Measurements from ENCODE around the gene PRSS57.

Gene PRSS57

GRCh38 chr19:687569-688166 is 7.6 kb downstream of the PRSS57 start:
- Histone ChIP-seq H3K4ac (ENCODE audit: low read depth, low read length) (no peak overlapping the region), H3K23ac (ENCODE audit: low read length) (no peak overlapping the region), H2AK5ac (ENCODE audit: low read length) (no peak overlapping the region), H3K4me3 (ENCODE audit: low read depth, low read length) (no peak overlapping the region), H3K14ac (ENCODE audit: low read length) (no peak overlapping the region), H3K27ac (ENCODE audit: low read depth, low read length) (no peak overlapping the region), H2AFZ (ENCODE audit: insufficient read depth, low read length, poor library complexity) (no peak overlapping the region), H2BK5ac (ENCODE audit: low read depth, low read length, poor library complexity) (no peak overlapping the region), H3K79me2 (ENCODE audit: control insufficient read depth, insufficient read depth, low read length, poor library complexity) (no peaks in the 10 kb centered on the region), H3K4me2 (ENCODE audit: low read length) (no peak overlapping the region), H4K91ac (ENCODE audit: low read depth, low read length) (no peak overlapping the region), H2BK120ac (ENCODE audit: insufficient read depth, low read length, poor library complexity) (no peak overlapping the region), H2BK12ac (ENCODE audit: low read length) (no peak overlapping the region), H3K18ac (ENCODE audit: low read length) (no peak overlapping the region), H4K8ac (ENCODE audit: low read depth, low read length) (no peak overlapping the region), H3K79me1 (ENCODE audit: low read length) (no peaks in the 10 kb centered on the region), H3K36me3 (ENCODE audit: control insufficient read depth in 1 of 2, insufficient read depth in 2 of 2, low read length in 2 of 2) (no peaks in the 10 kb centered on the region), H3K9me3 (ENCODE audit: insufficient read depth, low read depth, low read length) (peaks cover 3% of the 10 kb centered on the region), H4K12ac (ENCODE audit: low read depth, low read length) (no peak overlapping the region), H3K4me1 (ENCODE audit: control insufficient read depth in 1 of 2, insufficient read depth in 2 of 2, low read length in 2 of 2) (peaks cover 0 to 3% of the 10 kb centered on the region in 2 experiments), H3K9ac (ENCODE audit: low read length) (no peak overlapping the region), H3K27me3 (ENCODE audit: insufficient read depth, low read length) (no peaks in the 10 kb centered on the region)
- WGBS (ENCODE audit: extremely low coverage, insufficient coverage, insufficient read length) = no CpG with 5 or more reads among the region's 11 CpGs
- DNase-seq = peak in 1 of 2 donors; percentile 63

GRCh38 chr19:686589-687297 is 8.5 kb downstream of the PRSS57 start:
- Histone ChIP-seq H4K8ac (ENCODE audit: low read depth, low read length) (no peak overlapping the region), H2AFZ (ENCODE audit: insufficient read depth, low read length, poor library complexity) (no peak overlapping the region), H3K27me3 (ENCODE audit: insufficient read depth, low read length) (no peaks in the 10 kb centered on the region), H3K79me2 (ENCODE audit: control insufficient read depth, insufficient read depth, low read length, poor library complexity) (no peaks in the 10 kb centered on the region), H3K9me3 (ENCODE audit: insufficient read depth, low read depth, low read length) (peaks cover 3% of the 10 kb centered on the region), H4K12ac (ENCODE audit: low read depth, low read length) (no peak overlapping the region), H2BK120ac (ENCODE audit: insufficient read depth, low read length, poor library complexity) (no peak overlapping the region), H3K36me3 (ENCODE audit: control insufficient read depth in 1 of 2, insufficient read depth in 2 of 2, low read length in 2 of 2) (no peaks in the 10 kb centered on the region), H3K14ac (ENCODE audit: low read length) (no peak overlapping the region), H3K4me2 (ENCODE audit: low read length) (no peak overlapping the region), H2BK12ac (ENCODE audit: low read length) (no peak overlapping the region), H3K4ac (ENCODE audit: low read depth, low read length) (no peak overlapping the region), H3K4me3 (ENCODE audit: low read depth, low read length) (no peak overlapping the region), H3K23ac (ENCODE audit: low read length) (no peak overlapping the region), H3K79me1 (ENCODE audit: low read length) (no peaks in the 10 kb centered on the region), H3K4me1 (ENCODE audit: control insufficient read depth in 1 of 2, insufficient read depth in 2 of 2, low read length in 2 of 2) (peaks cover 0 to 3% of the 10 kb centered on the region in 2 experiments), H3K27ac (ENCODE audit: low read depth, low read length) (no peak overlapping the region), H3K18ac (ENCODE audit: low read length) (no peak overlapping the region), H2BK5ac (ENCODE audit: low read depth, low read length, poor library complexity) (no peak overlapping the region), H4K91ac (ENCODE audit: low read depth, low read length) (no peak overlapping the region), H3K9ac (ENCODE audit: low read length) (no peak overlapping the region), H2AK5ac (ENCODE audit: low read length) (no peak overlapping the region)
- no peak for DNase-seq
- no CpG with 5 or more reads among the region's 17 CpGs for WGBS (ENCODE audit: extremely low coverage, insufficient coverage, insufficient read length)

GRCh38 chr19:685454-685931 is 9.8 kb downstream of the PRSS57 start:
- H3K18ac ChIP-seq (ENCODE audit: low read length) = no peak overlapping the region
- no peak overlapping the region for H4K12ac ChIP-seq (ENCODE audit: low read depth, low read length)
- no peak overlapping the region for H2BK120ac ChIP-seq (ENCODE audit: insufficient read depth, low read length, poor library complexity)
- no peak overlapping the region for H3K9ac ChIP-seq (ENCODE audit: low read length)
- H3K23ac ChIP-seq (ENCODE audit: low read length) = no peak overlapping the region
- no peak overlapping the region for H3K14ac ChIP-seq (ENCODE audit: low read length)
- no peaks in the 10 kb centered on the region for H3K4me1 ChIP-seq (ENCODE audit: control insufficient read depth in 1 of 2, insufficient read depth in 2 of 2, low read length in 2 of 2)
- WGBS (ENCODE audit: extremely low coverage, insufficient coverage, insufficient read length) = no CpG with 5 or more reads among the region's 31 CpGs
- peak overlapping the region; percentile 25 for H3K4me3 ChIP-seq (ENCODE audit: low read depth, low read length)
- no peak overlapping the region for H2BK12ac ChIP-seq (ENCODE audit: low read length)
- no peak overlapping the region for H3K4ac ChIP-seq (ENCODE audit: low read depth, low read length)
- H4K8ac ChIP-seq (ENCODE audit: low read depth, low read length) = no peak overlapping the region
- H3K9me3 ChIP-seq (ENCODE audit: insufficient read depth, low read depth, low read length) = peaks cover 5% of the 10 kb centered on the region
- no peak overlapping the region for H3K27ac ChIP-seq (ENCODE audit: low read depth, low read length)
- peak in 1 of 2 donors; percentile 45 for DNase-seq
- H3K36me3 ChIP-seq (ENCODE audit: control insufficient read depth in 1 of 2, insufficient read depth in 2 of 2, low read length in 2 of 2) = no peaks in the 10 kb centered on the region
- H2AK5ac ChIP-seq (ENCODE audit: low read length) = no peak overlapping the region
- H3K79me1 ChIP-seq (ENCODE audit: low read length) = no peaks in the 10 kb centered on the region
- H4K91ac ChIP-seq (ENCODE audit: low read depth, low read length) = no peak overlapping the region
- no peak overlapping the region for H2AFZ ChIP-seq (ENCODE audit: insufficient read depth, low read length, poor library complexity)
- no peak overlapping the region for H3K4me2 ChIP-seq (ENCODE audit: low read length)
- H2BK5ac ChIP-seq (ENCODE audit: low read depth, low read length, poor library complexity) = no peak overlapping the region
- no peaks in the 10 kb centered on the region for H3K27me3 ChIP-seq (ENCODE audit: insufficient read depth, low read length)
- no peaks in the 10 kb centered on the region for H3K79me2 ChIP-seq (ENCODE audit: control insufficient read depth, insufficient read depth, low read length, poor library complexity)

- H3K9me3 ChIP-seq (ENCODE audit: insufficient read depth, low read depth, low read length) = peaks cover 5% of the 10 kb centered on the region
- no peak overlapping the region for H4K12ac ChIP-seq (ENCODE audit: low read depth, low read length)
- no peak overlapping the region for H3K27ac ChIP-seq (ENCODE audit: low read depth, low read length)
- no peak overlapping the region for H2BK12ac ChIP-seq (ENCODE audit: low read length)
- H3K4me2 ChIP-seq (ENCODE audit: low read length) = no peak overlapping the region
- H3K14ac ChIP-seq (ENCODE audit: low read length) = no peak overlapping the region
- H2BK120ac ChIP-seq (ENCODE audit: insufficient read depth, low read length, poor library complexity) = no peak overlapping the region
- H4K91ac ChIP-seq (ENCODE audit: low read depth, low read length) = no peak overlapping the region
- peak; percentile 51 to 57 for DNase-seq
- no peak overlapping the region for H3K4ac ChIP-seq (ENCODE audit: low read depth, low read length)
- no peaks in the 10 kb centered on the region for H3K36me3 ChIP-seq (ENCODE audit: control insufficient read depth in 1 of 2, insufficient read depth in 2 of 2, low read length in 2 of 2)
- peaks cover 2 to 8% of the 10 kb centered on the region in 2 experiments for H3K4me1 ChIP-seq (ENCODE audit: control insufficient read depth in 1 of 2, insufficient read depth in 2 of 2, low read length in 2 of 2)
- H4K8ac ChIP-seq (ENCODE audit: low read depth, low read length) = no peak overlapping the region
- no peaks in the 10 kb centered on the region for H3K27me3 ChIP-seq (ENCODE audit: insufficient read depth, low read length)
- H3K9ac ChIP-seq (ENCODE audit: low read length) = no peak overlapping the region
- H2AK5ac ChIP-seq (ENCODE audit: low read length) = no peak overlapping the region
- no peak overlapping the region for H3K4me3 ChIP-seq (ENCODE audit: low read depth, low read length)
- peaks cover 10% of the 10 kb centered on the region for H3K79me1 ChIP-seq (ENCODE audit: low read length)
- no CpG with 5 or more reads among the region's 25 CpGs for WGBS (ENCODE audit: extremely low coverage, insufficient coverage, insufficient read length)
- H3K23ac ChIP-seq (ENCODE audit: low read length) = no peak overlapping the region
- H2AFZ ChIP-seq (ENCODE audit: insufficient read depth, low read length, poor library complexity) = no peak overlapping the region
- H3K18ac ChIP-seq (ENCODE audit: low read length) = no peak overlapping the region
- no peak overlapping the region for H2BK5ac ChIP-seq (ENCODE audit: low read depth, low read length, poor library complexity)
- peaks cover 7% of the 10 kb centered on the region for H3K79me2 ChIP-seq (ENCODE audit: control insufficient read depth, insufficient read depth, low read length, poor library complexity)
These were observed 12.5 kb downstream of the PRSS57 start for GRCh38 chr19:682678-683320.
